GM19397 (cell line): ENCODE data around the gene UPF1.

ENCODE experiments used
- ATAC-seq: cut with Tn5 transposase; IDR thresholded peaks from one replicate; pipeline ENCODE4 v1.9.1; 2021; ENCODE audit warnings: mild to moderate bottlenecking, moderate library complexity; ENCODE audit not compliant: unreplicated experiment

Gene UPF1

DNA sequence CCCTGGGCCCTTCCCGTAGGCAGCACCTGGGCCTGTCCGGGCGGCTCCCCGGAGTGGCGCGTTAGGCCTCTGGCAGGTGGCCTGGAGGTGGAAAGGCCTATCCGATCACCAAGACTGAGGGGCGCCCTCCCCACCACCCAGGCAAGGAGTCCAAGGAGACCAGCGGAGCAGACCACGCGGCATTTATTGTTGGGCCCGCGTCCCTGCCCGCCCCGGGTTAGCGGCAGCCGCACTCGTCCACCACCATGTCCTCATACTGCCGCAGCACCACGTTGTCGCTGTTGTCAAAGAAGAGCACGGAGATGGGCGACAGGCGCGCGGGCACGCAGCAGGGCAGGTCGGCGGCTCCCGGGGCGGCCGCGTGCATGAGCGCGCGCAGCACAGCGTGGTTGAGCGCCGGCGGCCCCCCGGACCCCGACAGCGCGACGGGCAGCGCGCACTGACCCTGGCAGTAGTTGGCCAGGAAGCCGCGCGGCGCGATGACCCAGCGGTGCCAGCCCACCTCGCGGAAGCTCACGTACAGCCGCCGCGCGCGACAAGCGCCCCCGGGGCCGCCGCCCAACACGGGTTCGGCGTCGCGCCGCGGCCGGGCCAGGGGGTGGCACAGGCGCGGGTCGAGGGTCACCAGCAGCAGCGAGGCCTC is 36.7 kb downstream of the UPF1 start:
- ATAC-seq, result no peak

DNA sequence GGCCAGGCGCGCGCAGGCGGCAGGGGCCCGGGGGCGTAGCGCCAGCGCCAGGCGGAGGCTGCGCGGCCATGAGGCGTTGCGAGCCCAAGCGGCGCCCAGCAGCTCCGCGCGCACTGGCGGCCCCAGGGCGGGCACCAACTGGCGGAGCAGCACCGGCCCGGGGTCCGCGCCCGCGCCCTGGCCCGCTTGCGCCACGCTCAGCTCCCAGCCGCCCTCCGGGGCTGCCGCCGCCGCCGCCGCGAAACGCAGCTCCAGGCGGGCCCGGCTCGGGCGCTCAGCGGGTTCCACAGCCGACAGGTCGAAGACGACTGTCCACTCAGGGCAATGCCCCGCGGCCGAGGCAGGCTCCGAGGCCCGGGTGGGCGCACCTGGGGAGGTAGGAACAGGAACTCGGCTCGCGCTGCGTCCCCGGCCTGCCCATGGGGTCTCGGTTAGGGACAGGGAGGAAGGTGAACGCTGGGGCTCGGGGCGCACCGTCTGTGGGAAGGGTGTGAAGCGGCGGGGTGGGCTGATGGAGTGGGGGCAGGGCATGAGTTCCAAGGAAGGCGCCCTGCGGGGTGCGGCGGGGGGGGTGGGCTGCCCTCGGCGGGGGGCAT is 37.4 kb downstream of the UPF1 start:
- no peak for ATAC-seq

DNA sequence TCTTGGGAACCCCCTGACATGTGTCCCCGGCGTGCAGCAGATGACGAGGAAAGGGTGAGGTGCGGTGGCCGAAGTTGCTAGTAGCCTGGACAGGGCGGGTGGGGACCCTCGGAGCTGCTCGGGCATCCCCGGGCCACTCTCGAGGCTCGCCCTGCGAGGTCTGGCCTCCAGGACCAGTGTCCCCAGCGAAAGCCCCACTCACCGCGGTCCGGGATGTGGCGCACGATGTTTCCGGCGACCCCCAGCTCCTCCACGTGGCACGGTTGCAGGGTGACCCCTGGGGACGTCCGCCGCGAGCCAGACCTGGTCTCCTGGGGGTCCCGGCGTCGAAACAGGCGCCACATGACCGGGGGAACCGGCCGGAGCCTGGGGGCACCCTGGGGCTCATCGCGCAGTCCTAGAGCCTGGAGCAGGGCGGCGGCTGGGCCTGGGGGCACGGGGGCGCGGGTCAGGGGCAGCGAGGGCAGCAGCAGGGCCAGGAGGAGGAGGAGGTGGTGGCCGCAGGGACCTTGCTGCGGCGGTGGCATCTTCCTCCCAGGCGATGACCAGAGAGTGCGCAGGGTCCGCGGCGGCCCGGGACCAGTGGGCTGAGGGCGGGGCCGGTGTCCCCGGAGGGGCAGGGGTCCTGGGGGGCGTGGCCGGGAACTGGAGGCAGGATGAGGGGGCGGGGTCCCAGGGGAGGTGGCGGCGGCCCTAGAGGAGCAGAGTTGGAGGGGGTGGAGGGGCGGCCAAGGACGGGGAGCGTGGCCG is 38.2 kb downstream of the UPF1 start:
- no peak for ATAC-seq

DNA sequence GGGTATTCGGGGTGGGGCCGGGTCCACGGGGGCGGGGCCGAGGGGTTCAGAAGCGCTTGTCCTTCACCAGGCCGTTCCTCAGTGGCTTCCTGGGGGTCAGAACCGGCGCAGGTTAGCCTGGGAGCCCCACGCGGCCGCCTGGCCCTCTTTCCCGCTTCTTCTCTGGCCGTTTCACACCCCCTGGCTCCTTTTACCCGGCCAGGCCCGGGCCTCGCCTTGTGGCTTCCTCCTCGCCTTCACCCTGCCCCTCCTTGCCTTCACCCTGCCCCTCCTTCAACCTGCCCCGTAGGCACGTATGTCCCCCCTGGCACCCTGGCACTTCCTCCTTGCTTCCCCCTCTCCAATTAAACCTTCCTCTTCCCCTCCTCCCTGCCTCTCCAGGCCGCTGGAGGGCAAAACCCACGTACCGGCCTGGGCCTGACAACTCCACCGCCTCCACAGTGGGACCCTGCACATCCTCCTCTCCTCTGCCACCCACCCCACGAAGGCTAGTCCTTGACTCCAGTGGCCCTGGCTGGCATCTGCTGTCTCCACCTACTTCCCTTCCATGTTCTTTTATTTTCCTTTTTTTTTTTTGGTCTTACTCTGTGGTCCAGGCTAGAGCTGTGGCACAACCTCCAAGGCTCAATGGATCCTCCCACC is 38.9 kb downstream of the UPF1 start:
- no peak for ATAC-seq

DNA sequence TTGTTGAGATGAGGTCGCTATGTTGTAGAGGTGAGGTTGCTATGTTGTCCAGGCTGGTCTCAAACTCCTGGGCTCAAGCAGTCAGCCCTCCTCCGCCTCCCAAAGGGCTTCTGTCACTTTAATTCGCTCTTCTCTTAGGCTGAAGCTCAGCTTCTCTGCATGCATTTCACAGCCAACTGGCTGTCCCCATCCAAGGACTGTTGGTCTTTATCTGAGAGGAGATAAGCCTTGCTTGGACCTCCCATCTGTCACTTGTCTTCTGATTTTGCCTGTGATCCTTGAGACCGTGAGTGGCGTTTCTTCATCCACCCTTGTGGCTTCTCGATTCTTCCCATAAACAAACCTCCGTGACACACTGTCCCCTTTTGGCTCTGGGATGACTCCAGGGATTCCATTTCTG is 39.8 kb downstream of the UPF1 start:
- ATAC-seq, result no peak

DNA sequence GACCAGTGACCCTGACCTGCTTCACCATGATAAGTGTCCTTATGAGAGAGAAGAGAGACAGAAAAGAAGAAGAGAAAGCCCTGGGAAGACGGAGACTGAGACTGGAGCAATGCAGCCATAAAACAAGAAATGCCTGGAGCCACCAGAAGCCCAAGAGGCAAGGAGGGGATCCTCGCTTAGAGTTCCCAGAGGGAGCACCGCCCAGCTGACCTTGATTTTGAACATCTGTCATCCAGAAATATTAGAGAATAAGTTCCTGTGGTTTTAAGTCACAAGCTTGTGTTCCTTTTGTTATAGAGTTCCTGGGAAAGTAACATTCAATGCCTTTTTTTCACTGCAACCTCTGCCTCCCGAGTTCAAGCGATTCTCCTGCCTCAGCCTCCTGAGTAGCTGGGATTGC is 44.0 kb downstream of the UPF1 start:
- no peak for ATAC-seq

DNA sequence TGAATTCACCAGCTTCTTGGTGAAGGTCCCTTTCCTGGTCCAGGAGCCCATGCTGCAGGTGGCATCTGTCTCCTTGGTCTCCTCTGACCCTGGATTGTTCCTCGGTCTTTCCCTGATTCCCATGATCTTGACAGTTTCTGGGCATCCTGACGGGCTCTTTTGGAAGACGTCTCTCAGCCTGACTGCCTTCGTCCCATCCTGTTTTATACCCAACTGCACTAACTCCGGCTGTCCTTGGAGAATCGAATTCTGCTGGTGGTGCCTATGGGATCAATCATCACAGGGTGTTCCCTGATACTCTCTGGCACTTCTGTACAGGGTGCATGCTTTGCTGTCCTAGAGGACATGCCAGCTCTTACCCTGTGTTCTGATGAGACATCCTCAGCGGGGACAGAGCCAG is 45.1 kb downstream of the UPF1 start:
- ATAC-seq, result no peak

DNA sequence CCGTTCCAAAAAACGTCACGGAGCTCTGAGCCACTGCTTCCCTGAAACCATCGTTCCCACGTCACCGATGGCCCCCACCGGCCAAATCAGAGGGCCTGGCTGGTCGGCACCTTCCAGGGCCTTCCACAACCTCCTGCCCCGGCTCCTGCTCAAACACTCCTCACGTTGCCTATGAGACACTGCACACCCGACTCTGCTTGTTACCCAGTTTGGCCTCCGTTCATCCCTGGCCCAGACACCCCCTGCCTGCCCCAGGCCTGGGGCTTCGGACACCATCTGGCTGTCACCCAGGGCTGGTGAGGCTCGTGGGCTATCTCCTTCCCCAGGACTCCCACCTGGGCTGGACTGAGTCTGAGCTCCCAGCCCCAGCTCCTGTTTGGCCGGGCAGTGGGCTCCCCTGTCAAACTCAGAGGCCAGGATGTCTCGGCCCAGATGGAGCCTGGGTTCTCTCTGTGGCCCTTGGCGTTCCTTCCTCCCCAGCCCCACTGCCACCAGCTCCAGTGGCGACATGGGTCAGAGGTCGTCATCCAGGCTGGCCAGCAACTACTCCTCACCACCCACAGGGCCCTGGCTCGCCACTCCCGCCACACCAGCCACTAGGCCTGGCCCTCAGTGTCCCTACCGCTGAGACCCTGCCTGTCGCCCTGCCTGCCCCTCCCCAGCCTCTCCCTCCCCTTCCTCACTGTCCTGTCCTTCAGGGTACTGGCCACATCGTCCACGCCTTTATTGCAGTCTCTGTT is 46.5 kb downstream of the UPF1 start:
- ATAC-seq, result no peak

DNA sequence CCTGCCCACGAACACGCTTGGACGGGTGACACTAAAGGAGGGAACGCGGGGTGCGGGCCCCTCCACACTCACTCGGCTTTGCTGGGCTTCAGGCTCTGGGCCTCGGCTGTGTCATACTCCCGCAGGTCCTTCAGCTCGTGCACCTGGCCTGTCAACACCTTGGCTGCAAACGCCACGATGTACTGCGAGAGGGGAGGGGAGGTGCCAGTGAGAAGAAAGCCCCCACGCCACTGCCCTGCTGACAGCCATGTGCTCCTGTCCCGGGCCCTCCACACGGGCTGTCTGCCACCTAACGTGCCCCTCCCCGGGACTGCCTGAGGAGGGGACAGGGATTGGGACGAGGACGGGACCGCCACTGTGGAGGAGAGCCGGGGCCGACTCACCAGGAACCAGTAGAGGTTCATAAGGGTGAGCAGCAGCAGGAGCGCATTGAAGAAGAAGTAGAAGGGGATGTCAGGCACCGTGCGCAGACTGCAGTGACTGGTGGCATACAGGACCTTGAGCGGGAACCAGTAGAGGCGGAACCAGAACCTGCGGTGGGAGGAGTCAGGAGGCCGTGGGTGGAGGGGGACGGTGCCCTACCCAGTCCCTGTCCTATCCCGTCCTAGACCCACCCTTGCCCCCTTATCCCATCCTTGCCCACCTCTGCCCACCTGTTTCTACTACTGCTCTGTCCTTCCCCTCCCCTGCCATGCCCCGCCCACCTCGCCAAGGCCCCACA is 47.3 kb downstream of the UPF1 start:
- no peak for ATAC-seq

DNA sequence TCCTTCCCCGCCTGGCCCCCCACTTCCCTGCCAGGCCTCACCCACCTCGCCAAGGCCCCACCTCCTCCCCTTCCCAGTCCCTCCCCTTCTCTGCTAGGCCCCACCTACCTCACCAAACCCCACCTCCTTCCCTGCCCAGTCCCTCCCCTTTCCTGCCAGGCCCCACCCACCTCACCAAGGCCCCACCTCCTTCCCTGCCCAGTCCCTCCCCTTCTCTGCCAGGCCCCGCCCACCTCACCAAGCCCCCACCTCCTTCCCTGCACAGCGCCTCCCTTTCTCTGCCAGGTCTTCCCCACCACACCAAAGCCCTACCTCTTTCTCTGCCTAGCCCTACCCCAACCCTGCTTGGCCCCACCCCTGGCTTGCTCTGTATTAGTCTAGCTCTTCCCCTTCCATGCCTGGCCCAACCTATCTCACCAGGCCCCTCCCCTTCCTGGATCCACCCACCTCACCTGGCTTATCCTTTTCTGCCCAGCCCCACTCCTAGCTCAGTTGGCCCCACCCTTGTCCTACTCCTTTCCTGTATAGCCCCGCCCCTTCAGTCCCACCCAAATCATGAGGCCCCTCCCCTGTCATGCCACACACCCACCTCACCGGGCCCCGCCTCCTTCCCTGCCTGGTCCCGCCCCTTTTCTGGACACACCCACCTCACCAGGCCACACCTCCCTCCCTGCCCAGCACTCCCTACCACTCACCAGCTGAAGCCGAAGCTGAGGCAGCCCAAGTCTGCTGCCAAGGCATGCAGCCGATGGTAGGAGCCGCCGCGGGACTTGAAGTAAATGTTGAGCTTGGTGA is 48.0 kb downstream of the UPF1 start:
- no peak for ATAC-seq

DNA sequence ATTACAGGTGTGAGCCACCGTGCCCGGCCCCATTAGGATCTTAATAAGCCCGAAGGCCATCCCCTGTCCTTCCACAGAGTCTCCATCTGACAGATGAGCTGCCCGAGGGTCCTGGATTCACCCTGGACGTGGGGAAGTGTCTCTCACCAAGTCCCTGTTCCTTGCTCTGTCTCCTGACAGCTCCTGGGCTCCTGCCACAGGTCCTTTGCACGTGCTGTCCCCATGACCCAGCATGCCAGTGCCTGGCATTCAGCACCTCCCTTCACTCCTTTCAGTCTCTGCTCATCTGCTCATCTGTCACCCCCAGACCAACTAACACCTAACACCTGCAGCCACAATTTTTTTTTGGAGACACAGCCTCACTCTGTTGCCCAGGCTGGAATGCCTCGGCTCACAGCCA is 49.7 kb downstream of the UPF1 start:
- ATAC-seq, result no peak

DNA sequence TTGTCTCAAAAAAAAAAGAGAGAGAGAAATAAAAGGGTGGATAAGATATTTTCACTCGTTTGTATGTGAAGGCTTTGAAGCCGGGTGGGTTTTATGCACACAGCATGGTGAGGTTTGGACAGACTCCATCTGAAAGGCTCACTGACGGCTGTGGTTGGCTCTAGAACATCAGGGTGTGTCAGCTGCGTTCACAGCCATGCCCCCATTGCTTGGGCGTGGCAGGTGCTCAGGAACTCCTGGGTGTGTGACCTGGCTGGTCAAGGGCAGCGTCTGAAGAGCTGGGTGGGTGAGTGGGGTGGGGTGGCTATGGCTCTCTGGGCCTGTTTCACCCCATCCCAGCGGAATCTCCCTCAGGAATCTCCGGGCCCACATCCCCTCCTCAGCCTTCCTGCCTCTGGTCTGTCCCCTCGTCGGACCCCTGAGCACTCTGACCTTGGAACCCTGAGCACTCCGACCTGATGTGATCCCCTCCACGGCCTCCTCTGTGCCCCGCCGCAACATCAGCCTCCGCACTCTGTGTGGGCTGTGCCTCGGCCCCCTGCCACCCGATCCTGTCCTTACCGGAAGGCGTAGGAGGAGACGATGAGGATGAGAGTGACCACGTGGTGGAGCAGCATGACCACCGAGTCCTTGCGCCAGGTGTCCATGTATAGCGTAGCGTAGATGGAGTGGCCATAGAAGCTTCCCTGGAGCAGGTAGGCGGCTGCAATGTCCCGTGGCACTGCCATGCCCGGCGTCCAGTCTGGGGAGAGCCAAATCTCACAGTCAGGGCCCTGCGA is 52.0 kb downstream of the UPF1 start:
- no peak for ATAC-seq

DNA sequence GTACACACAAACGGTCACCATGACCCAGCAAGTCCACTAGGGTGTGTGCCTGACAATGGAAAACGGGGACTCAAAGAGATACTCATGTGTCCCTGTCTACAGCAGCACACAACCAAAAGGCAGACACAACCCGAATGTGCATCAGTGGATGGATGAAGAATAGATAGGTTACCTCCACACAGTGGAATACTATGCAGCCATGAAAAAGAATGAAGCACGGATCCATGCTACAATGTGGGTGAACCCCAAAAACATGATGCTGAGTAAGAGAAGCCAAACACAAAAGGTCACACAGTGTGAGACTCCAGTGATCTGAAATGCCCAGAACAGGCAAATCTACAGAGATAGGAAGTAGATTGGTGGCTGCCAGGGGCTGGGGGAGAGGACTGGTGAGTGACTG is 55.2 kb downstream of the UPF1 start:
- no peak for ATAC-seq

DNA sequence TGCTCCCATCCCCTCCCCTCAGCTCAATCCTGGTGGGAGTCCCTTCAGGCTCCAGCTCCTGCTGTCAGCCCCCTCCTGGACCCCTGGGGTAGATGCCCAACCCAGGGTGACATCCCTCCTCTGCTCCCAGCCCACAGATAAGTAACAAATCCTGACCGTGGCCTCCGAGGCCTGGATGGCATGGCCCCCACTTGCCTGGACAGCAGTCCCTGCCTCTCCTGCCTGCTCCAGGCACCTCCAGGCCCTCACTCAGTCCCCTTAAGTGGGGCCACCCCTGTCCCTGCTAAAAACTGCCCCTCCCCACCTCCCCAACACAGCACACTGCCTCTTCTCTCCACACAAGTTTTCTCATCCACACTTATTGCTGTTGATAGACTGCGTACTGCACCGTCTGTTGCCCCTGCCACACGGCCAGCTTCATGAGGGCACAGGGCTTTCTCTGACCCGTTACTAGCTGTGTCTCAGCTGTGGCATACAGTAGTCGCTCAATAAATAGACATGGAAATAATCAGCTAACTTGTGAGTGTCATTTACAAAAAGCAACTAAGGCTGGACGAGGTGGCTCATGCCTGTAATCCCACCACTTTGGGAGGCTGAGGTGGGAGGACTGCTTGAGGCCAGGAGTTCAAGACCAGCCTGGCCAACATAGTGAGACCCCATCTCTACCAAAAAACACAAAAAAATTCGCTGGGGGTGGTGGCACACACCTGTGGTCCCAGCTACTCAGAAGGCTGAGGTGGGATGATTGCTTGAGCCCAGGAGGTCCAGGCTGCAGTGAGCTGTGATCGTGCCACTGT is 58.4 kb downstream of the UPF1 start:
- no peak for ATAC-seq

DNA sequence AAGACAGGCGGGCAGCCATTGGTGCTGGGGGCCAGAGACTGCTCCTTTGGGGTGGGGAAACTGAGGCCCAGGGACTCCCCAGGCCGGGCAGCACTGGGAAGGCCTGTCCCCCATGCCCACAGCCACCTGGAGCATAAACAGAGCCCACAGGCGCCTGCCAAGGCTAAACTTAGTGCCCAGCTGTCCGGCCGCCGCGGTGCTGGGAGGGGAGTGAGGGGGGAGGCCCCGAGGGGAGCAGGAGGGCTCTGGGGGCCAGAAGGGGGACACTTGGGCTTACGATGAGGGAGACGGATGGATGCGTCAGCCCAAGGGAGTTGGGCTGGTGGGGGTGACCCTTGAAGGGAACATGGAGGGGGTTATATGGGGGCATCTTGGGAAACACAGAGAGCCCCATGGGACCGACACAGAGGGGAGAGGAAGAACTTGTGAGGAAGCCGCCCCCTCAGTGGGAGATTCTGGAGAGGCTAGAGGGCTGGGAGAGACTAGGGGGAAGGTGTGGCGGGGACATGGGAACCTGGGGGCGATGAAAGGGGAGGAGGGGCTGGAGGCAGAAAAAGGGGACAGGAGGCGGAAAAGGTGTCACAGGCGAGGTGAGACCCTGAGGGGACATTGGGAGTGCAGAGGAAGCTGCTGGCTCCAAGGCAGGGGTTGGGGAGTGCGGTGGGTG is 62.0 kb downstream of the UPF1 start:
- no peak for ATAC-seq

DNA sequence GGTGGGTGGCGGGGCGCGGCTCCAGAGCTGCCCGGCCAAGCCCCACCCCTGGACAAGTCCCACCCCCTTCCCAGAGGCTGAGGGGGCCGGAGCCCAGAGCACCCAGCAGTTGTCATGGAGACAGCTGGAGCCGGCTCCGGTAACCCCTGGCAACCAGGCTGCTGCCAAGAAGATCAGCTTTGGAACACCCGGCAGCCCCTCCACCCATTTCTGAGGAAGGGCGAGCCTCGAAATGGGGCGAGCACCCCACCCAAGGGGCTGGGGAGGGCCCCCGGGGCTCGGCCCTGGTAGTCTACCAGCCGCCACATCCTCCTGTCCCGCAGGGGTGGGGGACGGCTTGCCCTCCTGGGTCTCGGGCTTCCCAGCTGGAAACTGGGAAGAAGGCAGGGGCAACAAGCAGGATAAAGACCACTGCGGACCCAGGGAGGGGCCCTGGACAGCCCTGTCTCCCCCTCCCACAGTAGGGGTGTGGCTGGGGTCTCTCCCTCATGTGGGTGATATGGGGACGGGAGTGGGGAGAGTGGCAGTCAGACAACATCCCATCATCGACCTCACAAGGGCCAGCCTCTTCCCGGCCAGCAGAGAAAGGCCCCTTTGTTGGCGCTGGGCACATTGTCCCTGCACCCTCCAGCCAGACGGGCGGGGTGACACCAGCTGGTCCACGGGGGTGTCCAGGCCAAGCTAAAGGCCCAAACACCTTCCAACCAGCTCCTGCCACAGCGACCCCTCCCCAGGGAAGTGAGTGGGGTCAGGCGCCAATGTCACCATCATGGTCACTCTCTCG is 62.7 kb downstream of the UPF1 start:
- ATAC-seq, result no peak
